H7 (cell line): ENCODE data around the gene PRUNE2. TPM values are rescaled to one million over a fixed set of nuclear protein-coding genes. Genes with fewer than 3 reads are reported as not detected.

ENCODE experiments used
- DNase-seq: peaks from one replicate; pipeline ENCODE4 v3.0.0; 2012
- H3K27me3 ChIP-seq: 2 replicates; pipeline ENCODE4 v1.6.0; 2011; ENCODE audit warnings: mild to moderate bottlenecking, low read length; ENCODE audit not compliant: control insufficient read depth, insufficient read depth
- H3K36me3 ChIP-seq: replicated peaks from 2 replicates; pipeline ENCODE4 v1.5.1; 2011; ENCODE audit warnings: low read length; ENCODE audit not compliant: control insufficient read depth, insufficient read depth
- H3K4me3 ChIP-seq: 2 replicates; pipeline ENCODE4 v1.5.1; 2011; ENCODE audit warnings: low read depth, mild to moderate bottlenecking, control low read depth, low read length, moderate library complexity; ENCODE audit not compliant: insufficient read depth
- total RNA-seq: library from RNA; depleted of rRNA; stranded (reverse); fragments of >200 nt; shearing (Covaris generic); gene quantifications from 2 replicates; pipeline ENCODE4 v1.2.3, GENCODE V29; 2014

PRUNE2 gene
- total RNA-seq, 1 experiment from 2014 or later, result 1.7 TPM

- no peak for DNase-seq
- no peak overlapping the region for H3K4me3 ChIP-seq
- no peaks in the 10 kb centered on the region for H3K36me3 ChIP-seq
- no peaks in the 10 kb centered on the region for H3K27me3 ChIP-seq
Measured at GRCh38 chr9:76642701-76643209, 263.2 kb downstream of the PRUNE2 start.

GRCh38 chr9:76642074-76642473 lies 263.8 kb downstream of the PRUNE2 start:
- no peak for DNase-seq
- no peak overlapping the region for H3K4me3 ChIP-seq
- H3K36me3 ChIP-seq, result no peaks in the 10 kb centered on the region
- no peaks in the 10 kb centered on the region for H3K27me3 ChIP-seq

GRCh38 chr9:76638001-76638400 lies 267.9 kb downstream of the PRUNE2 start:
- Histone ChIP-seq H3K36me3 (no peaks in the 10 kb centered on the region), H3K27me3 (no peaks in the 10 kb centered on the region), H3K4me3 (no peak overlapping the region)
- no peak for DNase-seq

GRCh38 chr9:76637416-76637815 lies 268.5 kb downstream of the PRUNE2 start:
- DNase-seq, result no peak
- H3K4me3 ChIP-seq, result no peak overlapping the region
- no peaks in the 10 kb centered on the region for H3K27me3 ChIP-seq
- no peaks in the 10 kb centered on the region for H3K36me3 ChIP-seq

- no peak for DNase-seq
- Histone ChIP-seq H3K36me3 (no peaks in the 10 kb centered on the region), H3K4me3 (no peak overlapping the region), H3K27me3 (no peaks in the 10 kb centered on the region)
Measured at GRCh38 chr9:76634356-76635054, 271.4 kb downstream of the PRUNE2 start.

- H3K27me3 ChIP-seq, result no peaks in the 10 kb centered on the region
- no peak for DNase-seq
- H3K4me3 ChIP-seq, result no peak overlapping the region
- no peaks in the 10 kb centered on the region for H3K36me3 ChIP-seq
Measured at GRCh38 chr9:76630916-76631315, 275.0 kb downstream of the PRUNE2 start.

- Histone ChIP-seq H3K4me3 (no peak overlapping the region), H3K36me3 (no peaks in the 10 kb centered on the region), H3K27me3 (no peaks in the 10 kb centered on the region)
- no peak for DNase-seq
Measured at GRCh38 chr9:76629205-76629990, 276.5 kb downstream of the PRUNE2 start.

- no peaks in the 10 kb centered on the region for H3K36me3 ChIP-seq
- DNase-seq, result no peak
- H3K27me3 ChIP-seq, result no peaks in the 10 kb centered on the region
- H3K4me3 ChIP-seq, result no peak overlapping the region
Measured at GRCh38 chr9:76628155-76628554, 277.8 kb downstream of the PRUNE2 start.

GRCh38 chr9:76626980-76627379 lies 278.9 kb downstream of the PRUNE2 start:
- Histone ChIP-seq H3K36me3 (no peaks in the 10 kb centered on the region), H3K27me3 (no peaks in the 10 kb centered on the region), H3K4me3 (no peak overlapping the region)
- no peak for DNase-seq

GRCh38 chr9:76626141-76626540 lies 279.8 kb downstream of the PRUNE2 start:
- no peaks in the 10 kb centered on the region for H3K27me3 ChIP-seq
- no peak overlapping the region for H3K4me3 ChIP-seq
- H3K36me3 ChIP-seq, result no peaks in the 10 kb centered on the region
- DNase-seq, result no peak

GRCh38 chr9:76624391-76625048 lies 281.4 kb downstream of the PRUNE2 start:
- no peak overlapping the region for H3K4me3 ChIP-seq
- no peaks in the 10 kb centered on the region for H3K36me3 ChIP-seq
- H3K27me3 ChIP-seq, result no peaks in the 10 kb centered on the region
- DNase-seq, result no peak

- Histone ChIP-seq H3K27me3 (no peaks in the 10 kb centered on the region), H3K4me3 (no peak overlapping the region), H3K36me3 (no peaks in the 10 kb centered on the region)
- DNase-seq, result no peak
Measured at GRCh38 chr9:76620996-76621395, 284.9 kb downstream of the PRUNE2 start.

- Histone ChIP-seq H3K4me3 (no peak overlapping the region), H3K36me3 (no peaks in the 10 kb centered on the region), H3K27me3 (no peaks in the 10 kb centered on the region)
- no peak for DNase-seq
Measured at GRCh38 chr9:76620581-76620980, 285.3 kb downstream of the PRUNE2 start.

GRCh38 chr9:76619640-76620039 lies 286.3 kb downstream of the PRUNE2 start:
- no peaks in the 10 kb centered on the region for H3K27me3 ChIP-seq
- no peak for DNase-seq
- H3K36me3 ChIP-seq, result no peaks in the 10 kb centered on the region
- no peak overlapping the region for H3K4me3 ChIP-seq

GRCh38 chr9:76619197-76619596 lies 286.7 kb downstream of the PRUNE2 start:
- no peak for DNase-seq
- no peaks in the 10 kb centered on the region for H3K27me3 ChIP-seq
- no peaks in the 10 kb centered on the region for H3K36me3 ChIP-seq
- no peak overlapping the region for H3K4me3 ChIP-seq
